ENCODE measurements around the gene PLEKHA4.

Gene PLEKHA4

DNA sequence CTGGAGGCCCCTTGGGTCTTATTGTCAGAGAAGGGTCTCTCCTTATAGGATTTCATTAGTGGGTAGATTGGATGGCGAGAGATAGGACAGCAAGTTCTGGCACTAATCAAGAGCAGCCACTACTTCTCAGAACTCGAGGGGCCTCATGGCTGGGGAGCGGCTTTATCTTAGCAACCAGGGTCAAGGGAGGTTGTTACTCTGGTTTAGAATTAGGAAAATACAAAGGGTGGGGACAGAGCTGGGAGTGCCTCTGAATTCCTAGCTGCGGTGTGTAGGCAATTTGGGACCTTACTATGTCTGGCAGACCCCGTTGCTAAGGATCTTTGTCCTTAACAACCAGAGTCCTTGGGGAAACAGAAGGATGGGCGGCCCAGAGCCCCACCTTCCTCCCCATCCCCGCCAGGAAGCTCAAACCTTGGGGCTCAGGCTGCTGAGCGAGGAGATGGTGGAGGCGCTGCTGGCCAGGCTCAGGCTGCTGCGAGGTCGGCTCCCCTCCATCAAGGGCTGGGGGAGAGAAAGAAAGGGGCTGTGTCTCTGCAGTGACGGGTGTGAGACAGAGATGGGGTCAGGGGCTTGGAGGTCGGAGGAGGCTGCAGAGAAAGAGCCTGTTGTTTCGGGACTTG, 1.2 kb downstream of the PLEKHA4 start:
- H3K27ac ChIP-seq (replicated peaks): no peak overlapping the region
- no peak for TF ChIP-seq SPI1 (IDR thresholded peaks at IDR 0.05; ENCODE audit: borderline replicate concordance, low read depth)
- TF ChIP-seq, protein P1, sequence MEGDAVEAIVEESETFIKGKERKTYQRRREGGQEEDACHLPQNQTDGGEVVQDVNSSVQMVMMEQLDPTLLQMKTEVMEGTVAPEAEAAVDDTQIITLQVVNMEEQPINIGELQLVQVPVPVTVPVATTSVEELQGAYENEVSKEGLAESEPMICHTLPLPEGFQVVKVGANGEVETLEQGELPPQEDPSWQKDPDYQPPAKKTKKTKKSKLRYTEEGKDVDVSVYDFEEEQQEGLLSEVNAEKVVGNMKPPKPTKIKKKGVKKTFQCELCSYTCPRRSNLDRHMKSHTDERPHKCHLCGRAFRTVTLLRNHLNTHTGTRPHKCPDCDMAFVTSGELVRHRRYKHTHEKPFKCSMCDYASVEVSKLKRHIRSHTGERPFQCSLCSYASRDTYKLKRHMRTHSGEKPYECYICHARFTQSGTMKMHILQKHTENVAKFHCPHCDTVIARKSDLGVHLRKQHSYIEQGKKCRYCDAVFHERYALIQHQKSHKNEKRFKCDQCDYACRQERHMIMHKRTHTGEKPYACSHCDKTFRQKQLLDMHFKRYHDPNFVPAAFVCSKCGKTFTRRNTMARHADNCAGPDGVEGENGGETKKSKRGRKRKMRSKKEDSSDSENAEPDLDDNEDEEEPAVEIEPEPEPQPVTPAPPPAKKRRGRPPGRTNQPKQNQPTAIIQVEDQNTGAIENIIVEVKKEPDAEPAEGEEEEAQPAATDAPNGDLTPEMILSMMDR (IDR thresholded peaks at IDR 0.05; ENCODE audit: insufficient read depth, low read length): no peak
- no peak for TF ChIP-seq GABPA (IDR thresholded peaks at IDR 0.05; ENCODE audit: low read depth)
- TF ChIP-seq, protein P2, sequence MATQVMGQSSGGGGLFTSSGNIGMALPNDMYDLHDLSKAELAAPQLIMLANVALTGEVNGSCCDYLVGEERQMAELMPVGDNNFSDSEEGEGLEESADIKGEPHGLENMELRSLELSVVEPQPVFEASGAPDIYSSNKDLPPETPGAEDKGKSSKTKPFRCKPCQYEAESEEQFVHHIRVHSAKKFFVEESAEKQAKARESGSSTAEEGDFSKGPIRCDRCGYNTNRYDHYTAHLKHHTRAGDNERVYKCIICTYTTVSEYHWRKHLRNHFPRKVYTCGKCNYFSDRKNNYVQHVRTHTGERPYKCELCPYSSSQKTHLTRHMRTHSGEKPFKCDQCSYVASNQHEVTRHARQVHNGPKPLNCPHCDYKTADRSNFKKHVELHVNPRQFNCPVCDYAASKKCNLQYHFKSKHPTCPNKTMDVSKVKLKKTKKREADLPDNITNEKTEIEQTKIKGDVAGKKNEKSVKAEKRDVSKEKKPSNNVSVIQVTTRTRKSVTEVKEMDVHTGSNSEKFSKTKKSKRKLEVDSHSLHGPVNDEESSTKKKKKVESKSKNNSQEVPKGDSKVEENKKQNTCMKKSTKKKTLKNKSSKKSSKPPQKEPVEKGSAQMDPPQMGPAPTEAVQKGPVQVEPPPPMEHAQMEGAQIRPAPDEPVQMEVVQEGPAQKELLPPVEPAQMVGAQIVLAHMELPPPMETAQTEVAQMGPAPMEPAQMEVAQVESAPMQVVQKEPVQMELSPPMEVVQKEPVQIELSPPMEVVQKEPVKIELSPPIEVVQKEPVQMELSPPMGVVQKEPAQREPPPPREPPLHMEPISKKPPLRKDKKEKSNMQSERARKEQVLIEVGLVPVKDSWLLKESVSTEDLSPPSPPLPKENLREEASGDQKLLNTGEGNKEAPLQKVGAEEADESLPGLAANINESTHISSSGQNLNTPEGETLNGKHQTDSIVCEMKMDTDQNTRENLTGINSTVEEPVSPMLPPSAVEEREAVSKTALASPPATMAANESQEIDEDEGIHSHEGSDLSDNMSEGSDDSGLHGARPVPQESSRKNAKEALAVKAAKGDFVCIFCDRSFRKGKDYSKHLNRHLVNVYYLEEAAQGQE (IDR thresholded peaks at IDR 0.05; ENCODE audit: insufficient replicate concordance, low read depth): no peak
- TF ChIP-seq POLR2AphosphoS5 (IDR thresholded peaks at IDR 0.05; ENCODE audit: low read depth): no peak
- H3K4me3 ChIP-seq (replicated peaks; ENCODE audit: insufficient read depth, low read length): no peak overlapping the region
- no peak for DNase-seq (ENCODE audit: low read depth in 1 of 2, low spot score in 1 of 2)
- H3K27me3 ChIP-seq (ENCODE audit: insufficient read depth, poor library complexity, severe bottlenecking): no peaks in the 10 kb centered on the region

DNA sequence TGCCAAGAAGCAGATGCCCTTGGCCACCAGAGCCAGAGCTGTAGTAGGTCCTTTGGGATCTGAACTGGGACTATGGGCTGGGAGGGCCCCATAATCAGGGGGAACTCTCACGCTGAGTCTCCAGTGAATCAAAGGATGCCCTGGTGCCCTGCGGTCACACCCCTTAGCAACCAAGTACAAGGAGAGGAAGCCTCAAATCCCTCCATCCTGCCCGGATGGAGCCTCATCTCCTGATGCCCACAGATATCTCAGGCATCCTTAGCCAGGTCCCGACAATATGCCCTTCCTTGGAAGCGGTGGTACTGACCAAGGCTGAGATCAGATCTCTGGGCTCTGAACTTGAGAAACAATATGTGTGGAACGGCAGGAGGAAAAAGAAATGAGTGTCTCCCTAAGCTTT, 1.7 kb downstream of the PLEKHA4 start:
- Histone ChIP-seq H3K27ac (replicated peaks) (no peak overlapping the region), H3K27me3 (ENCODE audit: insufficient read depth, poor library complexity, severe bottlenecking) (no peaks in the 10 kb centered on the region), H3K4me3 (replicated peaks; ENCODE audit: insufficient read depth, low read length) (no peak overlapping the region)
- TF ChIP-seq, protein P1 (IDR thresholded peaks at IDR 0.05; ENCODE audit: insufficient read depth, low read length): no peak
- TF ChIP-seq SPI1 (IDR thresholded peaks at IDR 0.05; ENCODE audit: borderline replicate concordance, low read depth) (no peak), POLR2AphosphoS5 (IDR thresholded peaks at IDR 0.05; ENCODE audit: low read depth) (no peak), GABPA (IDR thresholded peaks at IDR 0.05; ENCODE audit: low read depth) (no peak)
- TF ChIP-seq, protein P2 (IDR thresholded peaks at IDR 0.05; ENCODE audit: insufficient replicate concordance, low read depth): no peak
- DNase-seq (ENCODE audit: low read depth in 1 of 2, low spot score in 1 of 2): no peak

DNA sequence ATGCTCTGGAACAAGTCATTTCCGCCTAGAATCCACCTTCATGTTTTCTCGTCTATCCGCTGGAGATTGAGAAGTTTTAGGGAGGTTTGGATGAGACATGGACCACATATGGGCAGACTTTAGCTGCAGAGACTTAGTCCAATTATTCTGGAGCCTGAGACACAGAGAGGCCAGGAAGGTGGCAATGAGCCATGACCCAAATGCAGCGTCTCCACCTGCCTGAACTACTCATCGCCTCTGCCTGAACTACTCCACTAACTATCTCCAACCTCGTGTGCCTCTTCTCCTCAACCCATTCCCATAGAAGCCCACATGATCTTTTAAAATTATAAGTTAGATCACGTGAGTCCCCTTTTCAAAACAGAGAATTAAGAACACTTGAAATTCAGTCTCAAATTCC, 5.6 kb downstream of the PLEKHA4 start:
- Histone ChIP-seq H3K27ac (replicated peaks) (no peak overlapping the region), H3K27me3 (ENCODE audit: insufficient read depth, poor library complexity, severe bottlenecking) (no peaks in the 10 kb centered on the region), H3K4me3 (replicated peaks; ENCODE audit: insufficient read depth, low read length) (no peak overlapping the region)
- DNase-seq (ENCODE audit: low read depth in 1 of 2, low spot score in 1 of 2): no peak
- no peak for TF ChIP-seq POLR2AphosphoS5 (IDR thresholded peaks at IDR 0.05; ENCODE audit: low read depth)
- no peak for TF ChIP-seq GABPA (IDR thresholded peaks at IDR 0.05; ENCODE audit: low read depth)
- TF ChIP-seq SPI1 (IDR thresholded peaks at IDR 0.05; ENCODE audit: borderline replicate concordance, low read depth): no peak
- TF ChIP-seq, protein P2 (IDR thresholded peaks at IDR 0.05; ENCODE audit: insufficient replicate concordance, low read depth): no peak
- TF ChIP-seq, protein P1 (IDR thresholded peaks at IDR 0.05; ENCODE audit: insufficient read depth, low read length): no peak

Measured in HL-60 (cell line).